ENCODE data around the gene ZNF236.

ZNF236 gene

DNA sequence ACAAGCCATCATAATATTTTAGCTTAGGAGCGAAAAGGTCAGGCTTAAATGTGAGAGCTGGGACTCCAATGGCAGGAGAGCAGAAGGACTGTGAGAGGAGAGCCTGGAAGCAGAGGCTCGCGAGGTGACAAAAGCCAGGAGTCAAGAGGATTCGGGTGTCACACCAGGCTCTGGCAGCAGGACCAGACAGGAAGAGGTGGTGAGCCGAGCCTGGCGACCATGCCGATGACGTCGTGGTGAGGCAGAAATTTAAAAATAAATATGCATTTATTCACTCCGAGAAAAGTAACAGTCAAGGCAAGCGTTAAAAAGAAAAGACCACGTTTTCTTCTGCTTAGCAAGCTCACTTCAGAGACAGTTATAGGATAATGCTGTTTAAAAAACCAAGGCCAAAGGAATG is 31.3 kb upstream of the ZNF236 start:
- Mint-ChIP-seq H3K4me3 (no peak overlapping the region), H3K27ac (no peak overlapping the region), H3K9me3 (peaks cover 29% of the 10 kb centered on the region), H3K4me1 (no peaks in the 10 kb centered on the region), H3K36me3 (ENCODE audit: low read depth) (no peaks in the 10 kb centered on the region), H3K27me3 (ENCODE audit: low read depth) (no peaks in the 10 kb centered on the region)
- no peak for TF ChIP-seq CTCF (IDR thresholded peaks at IDR 0.05; ENCODE audit: unreplicated experiment in 3 of 3)

GRCh38 chr18:76791642-76792041 is 30.7 kb upstream of the ZNF236 start:
- TF ChIP-seq CTCF (IDR thresholded peaks at IDR 0.05; ENCODE audit: unreplicated experiment in 3 of 3), result no peak
- Mint-ChIP-seq H3K27ac (no peak overlapping the region), H3K27me3 (ENCODE audit: low read depth) (no peaks in the 10 kb centered on the region), H3K4me1 (no peaks in the 10 kb centered on the region), H3K9me3 (peaks cover 31% of the 10 kb centered on the region), H3K36me3 (ENCODE audit: low read depth) (no peaks in the 10 kb centered on the region), H3K4me3 (no peak overlapping the region)

DNA sequence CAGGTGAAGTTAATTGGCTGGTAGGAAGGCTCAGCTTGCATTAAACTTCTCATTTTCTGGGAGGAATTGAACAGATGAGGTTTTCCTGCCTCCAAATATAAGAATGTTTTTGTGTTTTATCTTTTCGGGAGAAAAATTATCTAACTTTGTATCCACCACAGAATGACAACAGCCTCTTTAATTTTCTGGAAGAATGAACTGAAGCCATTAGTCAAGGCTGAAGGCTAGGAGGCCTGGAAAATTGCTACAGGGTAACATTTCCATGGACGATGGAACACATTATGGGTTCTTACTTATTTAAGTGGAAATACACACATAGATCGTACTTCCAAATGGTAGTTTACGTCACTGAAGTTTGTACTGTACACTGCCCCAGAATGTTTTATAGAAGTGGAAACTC is 28.0 kb upstream of the ZNF236 start:
- Mint-ChIP-seq H3K27ac (no peak overlapping the region), H3K36me3 (ENCODE audit: low read depth) (peaks cover 4% of the 10 kb centered on the region), H3K27me3 (ENCODE audit: low read depth) (peaks cover 4% of the 10 kb centered on the region)

DNA sequence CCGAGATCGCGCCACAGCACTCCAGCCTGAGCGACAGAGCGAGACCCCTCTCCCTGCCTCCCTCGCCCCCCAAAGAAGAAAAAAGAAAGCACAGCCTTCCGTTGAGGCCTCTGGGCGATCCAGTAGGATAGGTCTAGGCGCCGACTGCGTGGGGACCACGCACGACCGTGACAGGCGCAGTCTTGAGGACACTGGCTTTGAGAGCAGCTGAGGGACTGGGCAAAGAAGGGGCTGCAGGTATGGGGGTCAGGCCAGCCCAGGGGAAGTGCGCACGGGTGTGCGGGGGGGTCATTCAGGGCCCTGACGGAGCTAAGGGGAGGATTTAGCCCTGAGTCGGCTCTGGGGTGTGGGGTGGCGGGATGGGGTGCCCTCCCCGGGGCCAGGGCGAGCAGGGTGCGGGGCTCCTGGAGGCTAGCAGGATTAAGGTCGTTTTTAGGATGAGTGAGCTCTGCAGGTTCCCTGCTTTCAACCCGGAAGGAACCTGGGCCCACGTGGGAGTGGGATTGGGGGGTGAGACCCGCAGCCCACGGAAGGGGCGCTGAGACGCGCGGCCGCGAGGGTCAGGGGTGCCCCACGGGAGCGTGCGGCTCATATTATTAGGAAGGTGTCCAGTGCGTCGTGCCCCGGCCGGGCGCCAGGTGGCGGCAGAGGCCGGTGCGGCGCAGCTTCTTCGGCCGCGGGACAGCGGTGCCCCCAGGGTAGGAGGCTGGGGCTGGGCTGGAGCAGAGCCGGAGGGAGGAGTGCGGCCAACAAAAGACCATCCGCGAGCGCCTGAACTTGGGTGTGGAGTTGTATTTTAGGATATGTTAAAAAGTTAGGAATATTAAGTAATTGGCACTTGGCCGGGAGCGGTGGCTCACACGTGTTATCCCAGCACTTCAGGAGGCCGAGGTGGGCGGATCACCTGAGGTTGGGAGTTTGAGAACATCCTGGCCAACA is 20.5 kb upstream of the ZNF236 start:
- TF ChIP-seq CTCF (IDR thresholded peaks at IDR 0.05; ENCODE audit: unreplicated experiment in 3 of 3), result peak; percentile 84 to 86 (median 85)
- Mint-ChIP-seq H3K4me1 (no peaks in the 10 kb centered on the region), H3K9me3 (peaks cover 4% of the 10 kb centered on the region), H3K27me3 (ENCODE audit: low read depth) (peaks cover 4% of the 10 kb centered on the region), H3K27ac (no peak overlapping the region), H3K36me3 (ENCODE audit: low read depth) (peaks cover 4% of the 10 kb centered on the region), H3K4me3 (peak overlapping the region in 1 of 3 experiments; percentile 45)

More for the DNA sequence above, 28.0 kb upstream of the ZNF236 start:
- H3K9me3 Mint-ChIP-seq, result peaks cover 27% of the 10 kb centered on the region
- H3K4me1 Mint-ChIP-seq, result no peaks in the 10 kb centered on the region
- TF ChIP-seq CTCF (IDR thresholded peaks at IDR 0.05; ENCODE audit: unreplicated experiment in 3 of 3), result no peak
- no peak overlapping the region for H3K4me3 Mint-ChIP-seq

GRCh38 chr18:76803413-76803812 is 18.9 kb upstream of the ZNF236 start:
- TF ChIP-seq CTCF (IDR thresholded peaks at IDR 0.05; ENCODE audit: unreplicated experiment in 3 of 3), result no peak
- Mint-ChIP-seq H3K36me3 (ENCODE audit: low read depth) (peaks cover 4% of the 10 kb centered on the region), H3K4me1 (no peaks in the 10 kb centered on the region), H3K4me3 (no peak overlapping the region), H3K9me3 (no peaks in the 10 kb centered on the region), H3K27me3 (ENCODE audit: low read depth) (no peaks in the 10 kb centered on the region), H3K27ac (no peak overlapping the region)

DNA sequence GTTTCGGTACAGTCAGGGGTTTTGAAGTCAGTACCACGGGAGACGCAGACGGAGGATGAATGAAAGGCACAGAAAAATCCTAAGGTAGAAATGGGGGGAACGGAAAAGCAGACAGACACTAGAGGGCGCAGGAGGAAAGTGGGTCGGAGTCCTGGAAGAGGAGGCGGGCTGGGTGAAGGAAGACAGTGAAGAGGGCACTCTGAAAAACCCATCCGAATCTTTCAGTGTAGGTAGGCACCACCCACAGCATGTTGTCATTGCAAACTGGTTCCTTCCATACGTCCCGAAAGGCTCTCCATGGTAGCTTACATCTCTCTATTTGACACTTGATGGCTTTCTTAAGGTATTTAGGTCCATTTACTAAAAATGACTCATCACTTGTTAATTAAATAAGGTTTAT is 18.5 kb upstream of the ZNF236 start:
- peak; percentile 40 to 62 (median 57) for TF ChIP-seq CTCF (IDR thresholded peaks at IDR 0.05; ENCODE audit: unreplicated experiment in 3 of 3)

More for the DNA sequence above, 18.5 kb upstream of the ZNF236 start:
- Mint-ChIP-seq H3K4me1 (no peaks in the 10 kb centered on the region), H3K9me3 (no peaks in the 10 kb centered on the region), H3K4me3 (no peak overlapping the region), H3K27me3 (ENCODE audit: low read depth) (no peaks in the 10 kb centered on the region), H3K36me3 (ENCODE audit: low read depth) (peaks cover 4% of the 10 kb centered on the region), H3K27ac (no peak overlapping the region)

Data from nephron (organoid).